Uterus (tissue), 4 donors: ENCODE results near the gene RSL1D1. TPM values are rescaled to one million over a fixed set of nuclear protein-coding genes. Genes with fewer than 3 reads are reported as not detected.
A peak's percentile ranks its signal among the peaks of the same experiment; 100 is the strongest.

ENCODE experiments used
- DNase-seq, 2 donors: peaks; one replicate each; pipeline ENCODE4 v3.0.0-alpha.2; 2019 to 2020
- H3K27ac ChIP-seq, 2 donors: fragments of 200-600 bp; sonication (generic); 1 replicate in 1 of 2; 2 replicates in 1 of 2; pipeline ENCODE4 v1.5.1; 2016 to 2018
- H3K27me3 ChIP-seq, 2 donors: fragments of 200-600 bp; sonication (generic); one replicate each; pipeline ENCODE4 v1.5.1; 2018 to 2019; ENCODE audit warnings: control low read depth in 1 of 2
- H3K36me3 ChIP-seq, 2 donors: fragments of 200-600 bp; sonication (generic); one replicate each; pipeline ENCODE4 v1.5.1; 2019; ENCODE audit warnings: control low read depth in 1 of 2
- H3K4me1 ChIP-seq, 2 donors: fragments of 200-600 bp; sonication (generic); one replicate each; pipeline ENCODE4 v1.5.1; 2018 to 2019; ENCODE audit warnings: control low read depth in 1 of 2
- H3K4me3 ChIP-seq, 2 donors: fragments of 200-600 bp; sonication (generic); 1 replicate in 1 of 2; 2 replicates in 1 of 2; pipeline ENCODE4 v1.5.1; 2018 to 2019; ENCODE audit warnings: mild to moderate bottlenecking in 1 of 2
- H3K9me3 ChIP-seq, 2 donors: fragments of 200-600 bp; sonication (generic); one replicate each; pipeline ENCODE4 v1.5.1; 2019; ENCODE audit warnings: control low read depth in 1 of 2
- CTCF ChIP-seq, 4 experiments: fragments of 200-600 bp in 2 of 4; fragments of 450-650 bp in 2 of 4; sonication (generic) in 2 of 4; IDR thresholded peaks; one replicate each; pipeline ENCODE4 v1.5.1; 2016 to 2019; ENCODE audit warnings: antibody characterized with exemption in 4 of 4, mild to moderate bottlenecking in 2 of 4, moderate library complexity in 1 of 4
- POLR2A ChIP-seq, 2 donors: fragments of 450-650 bp; IDR thresholded peaks; one replicate each; pipeline ENCODE4 v1.6.1; 2016; ENCODE audit warnings: antibody characterized with exemption in 2 of 2, mild to moderate bottlenecking in 1 of 2, moderate library complexity in 1 of 2
- intact Hi-C: fragments of 100-400 bp; cut with DNase I; formaldehyde crosslinking; loops from one replicate; pipeline ENCODE4 v1.15.1; 2023; ENCODE audit warnings: low total_unique reads
- total RNA-seq, 4 donors: library from RNA; depleted of rRNA in 3 of 4; stranded (reverse); fragments of >200 nt in 3 of 4; gene quantifications; one replicate each; pipeline versions ENCODE4 v1.1.0 to v1.2.4, GENCODE V29; 2014 to 2023
- donor health status: DM: yes; HTN: yes; CAD: no.

The RSL1D1 gene
- total RNA-seq, 4 donors from 2014 or later = 97.9 to 484 (median 164) TPM

- Histone ChIP-seq H3K9me3 (no peaks in the 10 kb centered on the region), H3K4me3 (no peak overlapping the region), H3K27me3 (no peaks in the 10 kb centered on the region), H3K27ac (no peak overlapping the region), H3K36me3 (no peaks in the 10 kb centered on the region), H3K4me1 (no peaks in the 10 kb centered on the region)
- DNase-seq = no peak
- TF ChIP-seq CTCF (IDR thresholded peaks at IDR 0.05) (no peak), POLR2A (IDR thresholded peaks at IDR 0.05) (no peak)
- intact Hi-C loops = no loop called here
Measured at GRCh38 chr16:11868412-11868980, 17.2 kb upstream of the RSL1D1 start.

GRCh38 chr16:11862489-11862888, 11.1 kb upstream of the RSL1D1 start:
- intact Hi-C loops = no loop called here
- TF ChIP-seq CTCF (IDR thresholded peaks at IDR 0.05) = no peak
- no peak for TF ChIP-seq POLR2A (IDR thresholded peaks at IDR 0.05)
- H3K27me3 ChIP-seq = no peaks in the 10 kb centered on the region
- no peak overlapping the region for H3K27ac ChIP-seq
- no peak for DNase-seq
- H3K4me1 ChIP-seq = no peaks in the 10 kb centered on the region
- H3K9me3 ChIP-seq = no peaks in the 10 kb centered on the region
- H3K4me3 ChIP-seq = no peak overlapping the region
- no peaks in the 10 kb centered on the region for H3K36me3 ChIP-seq

- TF ChIP-seq POLR2A (IDR thresholded peaks at IDR 0.05) (no peak), CTCF (IDR thresholded peaks at IDR 0.05) (no peak)
- Histone ChIP-seq H3K4me1 (peaks cover 0 to 4% of the 10 kb centered on the region in 2 donors), H3K9me3 (no peaks in the 10 kb centered on the region), H3K27me3 (no peaks in the 10 kb centered on the region), H3K27ac (no peak overlapping the region), H3K36me3 (no peaks in the 10 kb centered on the region), H3K4me3 (no peak overlapping the region)
- intact Hi-C loops = no loop called here
- DNase-seq = no peak
Measured at GRCh38 chr16:11857161-11857560, 5.8 kb upstream of the RSL1D1 start.

GRCh38 chr16:11852092-11852809, 909 bp upstream of the RSL1D1 start:
- Histone ChIP-seq H3K27ac (peak overlapping the region; percentile 85 to 89), H3K4me1 (peaks cover 8 to 18% of the 10 kb centered on the region in 2 donors), H3K4me3 (peak overlapping the region; percentile 95 to 99), H3K36me3 (no peaks in the 10 kb centered on the region), H3K9me3 (no peaks in the 10 kb centered on the region), H3K27me3 (no peaks in the 10 kb centered on the region)
- TF ChIP-seq CTCF (IDR thresholded peaks at IDR 0.05) (no peak), POLR2A (IDR thresholded peaks at IDR 0.05) (no peak)
- intact Hi-C loops = no loop called here
- no peak for DNase-seq

GRCh38 chr16:11848842-11849241, 2.5 kb downstream of the RSL1D1 start:
- H3K4me1 ChIP-seq = peaks cover 8 to 18% of the 10 kb centered on the region in 2 donors
- DNase-seq = no peak
- intact Hi-C loops = no loop called here
- H3K9me3 ChIP-seq = no peaks in the 10 kb centered on the region
- H3K27ac ChIP-seq = no peak overlapping the region
- no peak for TF ChIP-seq POLR2A (IDR thresholded peaks at IDR 0.05)
- TF ChIP-seq CTCF (IDR thresholded peaks at IDR 0.05) = no peak
- no peaks in the 10 kb centered on the region for H3K27me3 ChIP-seq
- H3K36me3 ChIP-seq = peaks cover 0 to 4% of the 10 kb centered on the region in 2 donors
- no peak overlapping the region for H3K4me3 ChIP-seq
